Measurements from ENCODE around the gene TOMM34. TPM values are rescaled to one million over a fixed set of nuclear protein-coding genes. Genes with fewer than 3 reads are reported as not detected.

The TOMM34 gene
- total and polyA plus RNA-seq, 2 of the 13 experiments (the other 11 are each of a cell fraction or from before 2014, with no cell fraction given) = 36.2 to 52.0 TPM

- TF ChIP-seq ZBTB3 (CRISPR knock-in tag; IDR thresholded peaks at IDR 0.05; ENCODE audit: borderline replicate concordance, low read depth) (no peak), DPF2 (CRISPR knock-in tag; IDR thresholded peaks at IDR 0.05; ENCODE audit: borderline replicate concordance, low read depth) (peak; percentile 53; the same call in 1 of the 2 replicates), STAT5B (CRISPR knock-in tag; IDR thresholded peaks at IDR 0.05) (no peak), NCOR1 (IDR thresholded peaks at IDR 0.05; ENCODE audit: borderline replicate concordance, low read length) (no peak; the same call in 1 of the 2 replicates), ZFP1 (CRISPR knock-in tag; IDR thresholded peaks at IDR 0.05) (peak; percentile 46; the same call in 1 of the 2 replicates), PREB (CRISPR knock-in tag; IDR thresholded peaks at IDR 0.05) (no peak), HCFC1 (IDR thresholded peaks at IDR 0.05; ENCODE audit: low read depth, low read length) (no peak), ZNF274 (CRISPR knock-in tag; IDR thresholded peaks at IDR 0.05) (peak; percentile 53), EP300 (IDR thresholded peaks at IDR 0.05; ENCODE audit: low read depth in 2 of 2, low read length in 2 of 2) (peak in 1 of 2 experiments; percentile 49; a peak in 1 of 4 replicates), EP300 (CRISPR knock-in tag; IDR thresholded peaks at IDR 0.05; ENCODE audit: borderline replicate concordance) (no peak), MYPOP (CRISPR knock-in tag; IDR thresholded peaks at IDR 0.05) (peak; percentile 89), KDM6A (CRISPR knock-in tag; IDR thresholded peaks at IDR 0.05; ENCODE audit: low read depth) (no peak), ZNF773 (CRISPR knock-in tag; IDR thresholded peaks at IDR 0.05; ENCODE audit: borderline replicate concordance) (no peak), NRL (CRISPR knock-in tag; IDR thresholded peaks at IDR 0.05; ENCODE audit: borderline replicate concordance) (no peak), SNAPC5 (CRISPR knock-in tag; IDR thresholded peaks at IDR 0.05; ENCODE audit: borderline replicate concordance) (no peak), ZNF180 (CRISPR knock-in tag; IDR thresholded peaks at IDR 0.05; ENCODE audit: borderline replicate concordance, low read depth) (no peak), NFRKB (IDR thresholded peaks at IDR 0.05) (peak; percentile 77), ADNP (CRISPR knock-in tag; IDR thresholded peaks at IDR 0.05) (no peak), ZNF235 (CRISPR knock-in tag; IDR thresholded peaks at IDR 0.05; ENCODE audit: borderline replicate concordance) (peak; percentile 50; the same call in 1 of the 2 replicates), ATF2 (CRISPR knock-in tag; IDR thresholded peaks at IDR 0.05) (peak; percentile 78; the same call in 1 of the 2 replicates), HMGXB3 (CRISPR knock-in tag; IDR thresholded peaks at IDR 0.05; ENCODE audit: borderline replicate concordance) (peak; percentile 66; the same call in 1 of the 2 replicates), GLI4 (CRISPR knock-in tag; IDR thresholded peaks at IDR 0.05; ENCODE audit: borderline replicate concordance) (peak; percentile 41; the same call in 1 of the 2 replicates)
Measured at GRCh38 chr20:44911264-44911921, 48.8 kb downstream of the TOMM34 start (continued).
